ENCODE measurements around the gene POC5.

DNA sequence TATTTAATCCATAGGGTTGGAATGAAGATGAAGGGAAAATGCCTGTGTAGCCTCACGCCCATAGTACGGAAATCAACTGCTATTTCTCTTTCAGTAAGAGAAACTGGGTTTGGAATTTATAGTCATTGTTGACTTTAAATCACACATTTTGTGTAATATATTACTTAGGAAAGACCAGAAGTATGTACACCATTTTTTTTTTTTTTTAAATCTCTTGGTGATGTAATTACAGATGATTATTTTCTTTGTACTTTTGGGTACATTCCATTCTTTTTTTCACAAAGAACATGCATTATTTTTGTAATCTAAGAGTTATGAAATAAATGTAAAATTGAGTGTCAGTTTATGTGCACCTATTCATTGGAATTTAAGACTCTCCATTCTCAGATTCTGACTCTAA, 45.7 kb downstream of the POC5 start:
- TF ChIP-seq, protein P1, sequence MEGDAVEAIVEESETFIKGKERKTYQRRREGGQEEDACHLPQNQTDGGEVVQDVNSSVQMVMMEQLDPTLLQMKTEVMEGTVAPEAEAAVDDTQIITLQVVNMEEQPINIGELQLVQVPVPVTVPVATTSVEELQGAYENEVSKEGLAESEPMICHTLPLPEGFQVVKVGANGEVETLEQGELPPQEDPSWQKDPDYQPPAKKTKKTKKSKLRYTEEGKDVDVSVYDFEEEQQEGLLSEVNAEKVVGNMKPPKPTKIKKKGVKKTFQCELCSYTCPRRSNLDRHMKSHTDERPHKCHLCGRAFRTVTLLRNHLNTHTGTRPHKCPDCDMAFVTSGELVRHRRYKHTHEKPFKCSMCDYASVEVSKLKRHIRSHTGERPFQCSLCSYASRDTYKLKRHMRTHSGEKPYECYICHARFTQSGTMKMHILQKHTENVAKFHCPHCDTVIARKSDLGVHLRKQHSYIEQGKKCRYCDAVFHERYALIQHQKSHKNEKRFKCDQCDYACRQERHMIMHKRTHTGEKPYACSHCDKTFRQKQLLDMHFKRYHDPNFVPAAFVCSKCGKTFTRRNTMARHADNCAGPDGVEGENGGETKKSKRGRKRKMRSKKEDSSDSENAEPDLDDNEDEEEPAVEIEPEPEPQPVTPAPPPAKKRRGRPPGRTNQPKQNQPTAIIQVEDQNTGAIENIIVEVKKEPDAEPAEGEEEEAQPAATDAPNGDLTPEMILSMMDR (IDR thresholded peaks at IDR 0.05; ENCODE audit: low read length) = no peak
- no peak for TF ChIP-seq EZH2 (IDR thresholded peaks at IDR 0.05; ENCODE audit: borderline replicate concordance, low read length)

Measured in OCI-LY1 (cell line).